HepG2 (cell line): ENCODE measurements around the gene IZUMO4. TPM values are rescaled to one million over a fixed set of nuclear protein-coding genes. Genes with fewer than 3 reads are reported as not detected.

Source experiments
- DMTF1 ChIP-seq: sonication (generic); formaldehyde crosslinking; IDR thresholded peaks from 2 replicates; pipeline ENCODE4 v1.4.0; 2020; ENCODE audit warnings: mild to moderate bottlenecking, missing genetic modification reagents
- FOXA1 ChIP-seq, 2 experiments: fragments of 450-650 bp in 1 of 2; sonication (generic) in 1 of 2; formaldehyde crosslinking in 1 of 2; IDR thresholded peaks; 2 replicates each; pipeline versions ENCODE4 v1.4.0 to v1.6.1; 2016 to 2020; ENCODE audit warnings: missing genetic modification reagents in 1 of 2
- ISX ChIP-seq: sonication (generic); formaldehyde crosslinking; conservative IDR thresholded peaks from 2 replicates; pipeline ENCODE4 v1.5.0; 2020; ENCODE audit warnings: missing genetic modification reagents
- KLF11 ChIP-seq: IDR thresholded peaks from 2 replicates; pipeline ENCODE4 v1.6.1; 2016; ENCODE audit warnings: missing compliant biosample characterization
- NRL ChIP-seq: sonication (generic); formaldehyde crosslinking; IDR thresholded peaks from 2 replicates; pipeline ENCODE4 v1.5.0; 2020; ENCODE audit warnings: missing genetic modification reagents, mild to moderate bottlenecking, moderate library complexity, borderline replicate concordance
- PHF8 ChIP-seq: sonication (generic); formaldehyde crosslinking; IDR thresholded peaks from 2 replicates; pipeline ENCODE4 v1.5.0; 2020; ENCODE audit warnings: missing genetic modification reagents
- RXRB ChIP-seq: IDR thresholded peaks from 2 replicates; pipeline ENCODE4 v1.6.1; 2016; ENCODE audit warnings: borderline replicate concordance, missing genetic modification reagents, missing compliant biosample characterization
- SIN3B ChIP-seq: fragments of 150-350 bp; IDR thresholded peaks from 2 replicates; pipeline ENCODE4 v1.6.1; 2014; ENCODE audit warnings: low read length
- XRCC5 ChIP-seq: fragments of 200-400 bp; formaldehyde crosslinking; optimal IDR thresholded peaks from 2 replicates; pipeline ENCODE3; 2017; ENCODE audit warnings: mild to moderate bottlenecking, low read length
- ZNF224 ChIP-seq: sonication (generic); formaldehyde crosslinking; IDR thresholded peaks from 2 replicates; pipeline ENCODE4 v1.5.0; 2020; ENCODE audit warnings: mild to moderate bottlenecking, missing genetic modification reagents
- ZNF614 ChIP-seq: IDR thresholded peaks from 2 replicates; pipeline ENCODE4 v1.6.1; 2018; ENCODE audit warnings: missing biosample characterization, missing genetic modification reagents, inconsistent platforms, borderline replicate concordance
- ZNF737 ChIP-seq: sonication (generic); formaldehyde crosslinking; IDR thresholded peaks from 2 replicates; pipeline ENCODE4 v1.5.0; 2020; ENCODE audit warnings: missing genetic modification reagents, mild to moderate bottlenecking, borderline replicate concordance
- polyA plus RNA-seq, 8 experiments: library from polyadenylated mRNA; depleted of rRNA in 3 of 8; stranded (reverse) in 7 of 8; unstranded in 1 of 8; fragments of >200 nt; fragmentation: Illumina TruSeq in 4 of 8; extraction: Trizol in 4 of 8; gene quantifications; 2 replicates each; pipeline versions ENCODE4 v1.2.1 to v1.2.3, GENCODE V29; 2011 to 2016; ENCODE audit warnings: low read depth in 4 of 8, missing spikeins in 1 of 8, mixed read lengths in 1 of 8; ENCODE audit not compliant: insufficient read depth in 1 of 8
- total RNA-seq, 5 experiments: library from RNA; depleted of rRNA; stranded (reverse); fragments of >200 nt; fragmentation: Illumina TruSeq; extraction: Trizol; gene quantifications; 2 replicates each; pipeline ENCODE4 v1.2.3, GENCODE V29; 2016; ENCODE audit warnings: low read depth in 1 of 5
- TF ChIP-seq, protein P1 (sequence below): sonication (generic); formaldehyde crosslinking; IDR thresholded peaks from 2 replicates; pipeline ENCODE4 v1.4.0; 2020; ENCODE audit warnings: missing genetic modification reagents
- TF ChIP-seq, protein P2 (sequence below): sonication (generic); formaldehyde crosslinking; IDR thresholded peaks from 2 replicates; pipeline ENCODE4 v1.8.0; 2022; ENCODE audit warnings: missing genetic modification reagents, low read depth, mild to moderate bottlenecking, borderline replicate concordance
- TF ChIP-seq, protein P3 (sequence below): sonication (generic); formaldehyde crosslinking; IDR thresholded peaks from 2 replicates; pipeline ENCODE4 v1.4.0; 2020; ENCODE audit warnings: missing genetic modification reagents
- TF ChIP-seq, protein P4 (sequence below): sonication (generic); formaldehyde crosslinking; conservative IDR thresholded peaks from 2 replicates; pipeline ENCODE4 v1.4.0; 2020; ENCODE audit warnings: missing genetic modification reagents

The IZUMO4 gene
- total and polyA plus RNA-seq, 2 of the 13 experiments (the other 11 are each of a cell fraction or from before 2014, with no cell fraction given), result 0.77 to 3.9 TPM

- TF ChIP-seq RXRB (CRISPR knock-in tag) (peak; percentile 19; the same call in 1 of the 2 replicates), XRCC5 (no peak), NRL (CRISPR knock-in tag) (peak; percentile 67; the same call in 1 of the 2 replicates), SIN3B (no peak; the same call in 1 of the 2 replicates), ZNF224 (0 out of 2 replicates have a peak, but pooled peaks have one; percentile 46), ISX (CRISPR knock-in tag) (no peak), DMTF1 (CRISPR knock-in tag) (no peak), ZNF614 (CRISPR knock-in tag) (peak; percentile 51; the same call in 1 of the 2 replicates), PHF8 (CRISPR knock-in tag) (peak; percentile 61), ZNF737 (CRISPR knock-in tag) (no peak), KLF11 (CRISPR knock-in tag) (no peak), FOXA1 (IDR thresholded peaks at IDR 0.05) (no peak), FOXA1 (CRISPR knock-in tag; IDR thresholded peaks at IDR 0.05) (no peak)
- TF ChIP-seq, protein P1, sequence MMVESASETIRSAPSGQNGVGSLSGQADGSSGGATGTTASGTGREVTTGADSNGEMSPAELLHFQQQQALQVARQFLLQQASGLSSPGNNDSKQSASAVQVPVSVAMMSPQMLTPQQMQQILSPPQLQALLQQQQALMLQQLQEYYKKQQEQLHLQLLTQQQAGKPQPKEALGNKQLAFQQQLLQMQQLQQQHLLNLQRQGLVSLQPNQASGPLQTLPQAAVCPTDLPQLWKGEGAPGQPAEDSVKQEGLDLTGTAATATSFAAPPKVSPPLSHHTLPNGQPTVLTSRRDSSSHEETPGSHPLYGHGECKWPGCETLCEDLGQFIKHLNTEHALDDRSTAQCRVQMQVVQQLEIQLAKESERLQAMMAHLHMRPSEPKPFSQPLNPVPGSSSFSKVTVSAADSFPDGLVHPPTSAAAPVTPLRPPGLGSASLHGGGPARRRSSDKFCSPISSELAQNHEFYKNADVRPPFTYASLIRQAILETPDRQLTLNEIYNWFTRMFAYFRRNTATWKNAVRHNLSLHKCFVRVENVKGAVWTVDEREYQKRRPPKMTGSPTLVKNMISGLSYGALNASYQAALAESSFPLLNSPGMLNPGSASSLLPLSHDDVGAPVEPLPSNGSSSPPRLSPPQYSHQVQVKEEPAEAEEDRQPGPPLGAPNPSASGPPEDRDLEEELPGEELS (CRISPR knock-in tag), result no peak
- TF ChIP-seq, protein P2, sequence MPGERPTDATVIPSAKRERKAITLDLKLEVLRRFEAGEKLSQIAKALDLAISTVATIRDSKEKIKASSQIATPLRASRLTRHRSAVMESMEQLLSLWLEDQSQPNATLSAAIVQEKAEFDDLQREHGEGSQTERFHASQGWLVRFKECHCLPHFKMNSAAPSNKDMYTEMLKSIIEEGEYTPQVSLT (CRISPR knock-in tag), result 0 out of 2 replicates have a peak, but pooled peaks have one; percentile 80
- TF ChIP-seq, protein P3, sequence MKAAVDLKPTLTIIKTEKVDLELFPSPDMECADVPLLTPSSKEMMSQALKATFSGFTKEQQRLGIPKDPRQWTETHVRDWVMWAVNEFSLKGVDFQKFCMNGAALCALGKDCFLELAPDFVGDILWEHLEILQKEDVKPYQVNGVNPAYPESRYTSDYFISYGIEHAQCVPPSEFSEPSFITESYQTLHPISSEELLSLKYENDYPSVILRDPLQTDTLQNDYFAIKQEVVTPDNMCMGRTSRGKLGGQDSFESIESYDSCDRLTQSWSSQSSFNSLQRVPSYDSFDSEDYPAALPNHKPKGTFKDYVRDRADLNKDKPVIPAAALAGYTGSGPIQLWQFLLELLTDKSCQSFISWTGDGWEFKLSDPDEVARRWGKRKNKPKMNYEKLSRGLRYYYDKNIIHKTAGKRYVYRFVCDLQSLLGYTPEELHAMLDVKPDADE (CRISPR knock-in tag), result no peak
- TF ChIP-seq, protein P4, sequence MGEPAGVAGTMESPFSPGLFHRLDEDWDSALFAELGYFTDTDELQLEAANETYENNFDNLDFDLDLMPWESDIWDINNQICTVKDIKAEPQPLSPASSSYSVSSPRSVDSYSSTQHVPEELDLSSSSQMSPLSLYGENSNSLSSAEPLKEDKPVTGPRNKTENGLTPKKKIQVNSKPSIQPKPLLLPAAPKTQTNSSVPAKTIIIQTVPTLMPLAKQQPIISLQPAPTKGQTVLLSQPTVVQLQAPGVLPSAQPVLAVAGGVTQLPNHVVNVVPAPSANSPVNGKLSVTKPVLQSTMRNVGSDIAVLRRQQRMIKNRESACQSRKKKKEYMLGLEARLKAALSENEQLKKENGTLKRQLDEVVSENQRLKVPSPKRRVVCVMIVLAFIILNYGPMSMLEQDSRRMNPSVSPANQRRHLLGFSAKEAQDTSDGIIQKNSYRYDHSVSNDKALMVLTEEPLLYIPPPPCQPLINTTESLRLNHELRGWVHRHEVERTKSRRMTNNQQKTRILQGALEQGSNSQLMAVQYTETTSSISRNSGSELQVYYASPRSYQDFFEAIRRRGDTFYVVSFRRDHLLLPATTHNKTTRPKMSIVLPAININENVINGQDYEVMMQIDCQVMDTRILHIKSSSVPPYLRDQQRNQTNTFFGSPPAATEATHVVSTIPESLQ (CRISPR knock-in tag), result no peak
Measured at GRCh38 chr19:2050991-2051772, 45.5 kb upstream of the IZUMO4 start, which contains the start of gene MKNK2 (continued).
